Thymus (tissue), 11 donors: ENCODE measurements around the gene TMPRSS9. TPM values are rescaled to one million over a fixed set of nuclear protein-coding genes. Genes with fewer than 3 reads are reported as not detected.
"Not testable (repeated sequence)": the region's sequence is repeated elsewhere in the genome, so short reads cannot be mapped to it uniquely, and the experiment has no call there.

Source experiments
- DNase-seq, 9 donors: peaks; one replicate each; pipeline ENCODE4 v3.0.0-alpha.2; 2013; ENCODE audit warnings: low spot score in 9 of 9, low read depth in 6 of 9, missing footprints in 1 of 9
- H3K27ac ChIP-seq, 2 donors: one replicate each; pipeline ENCODE4 v1.5.1; 2013; ENCODE audit warnings: control low read depth in 1 of 2, low read depth in 1 of 2, low read length in 1 of 2, mild to moderate bottlenecking in 1 of 2, moderate library complexity in 1 of 2
- H3K27me3 ChIP-seq, 2 donors: one replicate each; pipeline ENCODE4 v1.5.1; 2013; ENCODE audit warnings: low read length in 1 of 2; ENCODE audit not compliant: control insufficient read depth in 2 of 2, insufficient read depth in 1 of 2
- H3K36me3 ChIP-seq, 2 donors: one replicate each; pipeline ENCODE4 v1.5.1; 2013; ENCODE audit warnings: low read length in 1 of 2, mild to moderate bottlenecking in 1 of 2, moderate library complexity in 1 of 2; ENCODE audit not compliant: control insufficient read depth in 2 of 2, insufficient read depth in 2 of 2
- H3K4me1 ChIP-seq, 2 donors: one replicate each; pipeline ENCODE4 v1.5.1; 2013; ENCODE audit warnings: low read length in 2 of 2; ENCODE audit not compliant: control insufficient read depth in 2 of 2, insufficient read depth in 2 of 2
- H3K4me3 ChIP-seq, 2 donors: one replicate each; pipeline ENCODE4 v1.5.1; 2013; ENCODE audit warnings: low read length in 2 of 2, control low read depth in 1 of 2, mild to moderate bottlenecking in 1 of 2
- H3K9me3 ChIP-seq, 2 donors: one replicate each; pipeline ENCODE4 v1.5.1; 2013; ENCODE audit warnings: low read length in 1 of 2, mild to moderate bottlenecking in 1 of 2; ENCODE audit not compliant: control insufficient read depth in 2 of 2, insufficient read depth in 1 of 2
- WGBS: extraction: QIAGEN DNeasy Blood & Tissue Kit; methylation state at CpG from one replicate; pipeline ENCODE4 v1.1.7; 2013; 5-methylcytosine and 5-hydroxymethylcytosine counted together
- polyA plus RNA-seq: library from polyadenylated mRNA; stranded (reverse); fragments of 200-250 nt; gene quantifications from one replicate; pipeline ENCODE4 v1.2.3, GENCODE V29; 2013
- total RNA-seq: library from RNA; stranded (reverse); fragments of 120-200 nt; gene quantifications from one replicate; pipeline ENCODE4 v1.2.4, GENCODE V29; 2013
- donor health status: healthy.

The TMPRSS9 gene
- total and polyA plus RNA-seq, 2 donors, result 0.09 to 0.18 TPM

- DNase-seq, result no peak
- Histone ChIP-seq H3K27ac (no peak overlapping the region), H3K4me1 (no peaks in the 10 kb centered on the region), H3K36me3 (peaks cover 0 to under 1% of the 10 kb centered on the region in 2 donors), H3K4me3 (no peak overlapping the region), H3K9me3 (peaks cover 0 to 13% of the 10 kb centered on the region in 2 donors), H3K27me3 (peaks cover 0 to 3% of the 10 kb centered on the region in 2 donors)
- WGBS, result 95% methylated on average over 7 of the region's 7 CpGs
Measured at GRCh38 chr19:2410023-2410422, 50.0 kb downstream of the TMPRSS9 start.

- Histone ChIP-seq H3K4me3 (no peak overlapping the region), H3K9me3 (peaks cover 0 to 11% of the 10 kb centered on the region in 2 donors), H3K27me3 (peaks cover 0 to 3% of the 10 kb centered on the region in 2 donors), H3K36me3 (peaks cover 0 to 10% of the 10 kb centered on the region in 2 donors), H3K4me1 (no peaks in the 10 kb centered on the region), H3K27ac (no peak overlapping the region)
- WGBS, result 93% methylated on average over 8 of the region's 8 CpGs
- no peak for DNase-seq
Measured at GRCh38 chr19:2411709-2412108, 51.6 kb downstream of the TMPRSS9 start.

GRCh38 chr19:2412449-2412848, 52.4 kb downstream of the TMPRSS9 start:
- no peak for DNase-seq
- Histone ChIP-seq H3K27me3 (peaks cover 0 to 3% of the 10 kb centered on the region in 2 donors), H3K27ac (no peak overlapping the region), H3K9me3 (peaks cover 0 to 9% of the 10 kb centered on the region in 2 donors), H3K36me3 (peaks cover 0 to 10% of the 10 kb centered on the region in 2 donors), H3K4me3 (no peak overlapping the region), H3K4me1 (no peaks in the 10 kb centered on the region)
- WGBS, result 53% methylated on average over 2 of the region's 2 CpGs

- peaks cover 0 to 14% of the 10 kb centered on the region in 2 donors for H3K36me3 ChIP-seq
- no peak for DNase-seq
- peaks cover 0 to 3% of the 10 kb centered on the region in 2 donors for H3K27me3 ChIP-seq
- H3K9me3 ChIP-seq, result peaks cover 0 to 14% of the 10 kb centered on the region in 2 donors
- WGBS, result 94% methylated on average over 7 of the region's 7 CpGs
- no peak overlapping the region for H3K4me3 ChIP-seq
- no peaks in the 10 kb centered on the region for H3K4me1 ChIP-seq
- no peak overlapping the region for H3K27ac ChIP-seq
Measured at GRCh38 chr19:2413159-2413558, 53.1 kb downstream of the TMPRSS9 start.

- Histone ChIP-seq H3K9me3 (peaks cover 0 to 14% of the 10 kb centered on the region in 2 donors), H3K4me3 (no peak overlapping the region), H3K36me3 (peaks cover 0 to 14% of the 10 kb centered on the region in 2 donors), H3K27me3 (peaks cover 0 to 3% of the 10 kb centered on the region in 2 donors), H3K4me1 (no peaks in the 10 kb centered on the region), H3K27ac (no peak overlapping the region)
- 98% methylated on average over 16 of the region's 16 CpGs for WGBS
- no peak for DNase-seq
Measured at GRCh38 chr19:2413629-2414028, 53.6 kb downstream of the TMPRSS9 start.

GRCh38 chr19:2415281-2415972, 55.4 kb downstream of the TMPRSS9 start:
- 96% methylated on average over 29 of the region's 29 CpGs for WGBS
- Histone ChIP-seq H3K4me3 (no peak overlapping the region), H3K27ac (no peak overlapping the region), H3K27me3 (no peaks in the 10 kb centered on the region), H3K36me3 (peaks cover 0 to 14% of the 10 kb centered on the region in 2 donors), H3K9me3 (peaks cover 0 to 4% of the 10 kb centered on the region in 2 donors), H3K4me1 (no peaks in the 10 kb centered on the region)
- no peak for DNase-seq

GRCh38 chr19:2415973-2416319, 55.9 kb downstream of the TMPRSS9 start:
- H3K4me1 ChIP-seq, result no peaks in the 10 kb centered on the region
- peaks cover 0 to 14% of the 10 kb centered on the region in 2 donors for H3K36me3 ChIP-seq
- no peak for DNase-seq
- no peak overlapping the region for H3K4me3 ChIP-seq
- 93% methylated on average over 6 of the region's 6 CpGs for WGBS
- H3K27me3 ChIP-seq, result no peaks in the 10 kb centered on the region
- peaks cover 0 to 4% of the 10 kb centered on the region in 2 donors for H3K9me3 ChIP-seq
- no peak overlapping the region for H3K27ac ChIP-seq

- Histone ChIP-seq H3K27me3 (no peaks in the 10 kb centered on the region), H3K9me3 (peaks cover 0 to 4% of the 10 kb centered on the region in 2 donors), H3K27ac (no peak overlapping the region), H3K36me3 (peaks cover 0 to 14% of the 10 kb centered on the region in 2 donors), H3K4me1 (peaks cover 0 to under 1% of the 10 kb centered on the region in 2 donors), H3K4me3 (no peak overlapping the region)
- no peak for DNase-seq
- WGBS, result 96% methylated on average over 19 of the region's 19 CpGs
Measured at GRCh38 chr19:2416321-2417097, 56.4 kb downstream of the TMPRSS9 start.

GRCh38 chr19:2417436-2417835, 57.4 kb downstream of the TMPRSS9 start:
- not testable (repeated sequence) for H3K9me3 ChIP-seq, H3K27ac ChIP-seq, H3K4me1 ChIP-seq, H3K4me3 ChIP-seq, DNase-seq, H3K27me3 ChIP-seq
- WGBS, result 97% methylated on average over 8 of the region's 8 CpGs
- peaks cover 4 to 20% of the 10 kb centered on the region in 2 donors for H3K36me3 ChIP-seq
